Fibroblast of the aortic adventitia (primary cell): Measurements from ENCODE around the gene CSMD2. TPM values are rescaled to one million over a fixed set of nuclear protein-coding genes. Genes with fewer than 3 reads are reported as not detected.

Experiments
- DNase-seq: peaks from one replicate; pipeline ENCODE4 v3.0.0-alpha.2; 2010; ENCODE audit warnings: low read depth
- H3K4me3 ChIP-seq: 2 replicates; pipeline ENCODE4 v1.5.1; 2011; ENCODE audit warnings: low read depth, mild to moderate bottlenecking, control low read depth, low read length, moderate library complexity
- total RNA-seq: library from RNA; depleted of rRNA; stranded (reverse); fragments of >200 nt; gene quantifications from 2 replicates; pipeline ENCODE4 v1.2.3, GENCODE V29; 2012; ENCODE audit warnings: low replicate concordance
- TF ChIP-seq, protein P1 (sequence below): IDR thresholded peaks from 2 replicates; pipeline ENCODE4 v1.5.1; 2011; ENCODE audit warnings: mild to moderate bottlenecking, low read length, control low read depth, inconsistent platforms; ENCODE audit not compliant: insufficient read depth

Gene CSMD2
- total RNA-seq, 1 donor, result 6.6 TPM

DNA sequence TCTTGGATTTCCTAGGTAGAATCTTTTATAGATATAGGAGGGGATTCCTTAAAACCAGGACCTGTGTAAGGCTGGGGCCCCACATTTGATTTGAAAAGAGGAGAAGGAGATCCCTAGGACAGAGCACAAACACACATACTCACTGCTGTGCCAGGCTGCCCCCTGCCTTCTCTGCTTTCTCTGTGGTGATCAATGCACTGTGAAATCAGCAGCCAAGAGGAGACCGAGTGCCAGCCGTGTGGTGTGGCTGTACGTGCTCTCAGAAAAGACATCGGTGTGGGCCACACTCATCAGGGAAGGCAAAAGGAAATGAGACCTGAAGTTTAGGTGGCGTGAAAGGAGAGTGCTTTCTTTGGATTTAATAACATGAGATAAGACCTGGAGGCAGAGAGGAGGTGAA lies 498.4 kb downstream of the CSMD2 start:
- TF ChIP-seq, protein P1, sequence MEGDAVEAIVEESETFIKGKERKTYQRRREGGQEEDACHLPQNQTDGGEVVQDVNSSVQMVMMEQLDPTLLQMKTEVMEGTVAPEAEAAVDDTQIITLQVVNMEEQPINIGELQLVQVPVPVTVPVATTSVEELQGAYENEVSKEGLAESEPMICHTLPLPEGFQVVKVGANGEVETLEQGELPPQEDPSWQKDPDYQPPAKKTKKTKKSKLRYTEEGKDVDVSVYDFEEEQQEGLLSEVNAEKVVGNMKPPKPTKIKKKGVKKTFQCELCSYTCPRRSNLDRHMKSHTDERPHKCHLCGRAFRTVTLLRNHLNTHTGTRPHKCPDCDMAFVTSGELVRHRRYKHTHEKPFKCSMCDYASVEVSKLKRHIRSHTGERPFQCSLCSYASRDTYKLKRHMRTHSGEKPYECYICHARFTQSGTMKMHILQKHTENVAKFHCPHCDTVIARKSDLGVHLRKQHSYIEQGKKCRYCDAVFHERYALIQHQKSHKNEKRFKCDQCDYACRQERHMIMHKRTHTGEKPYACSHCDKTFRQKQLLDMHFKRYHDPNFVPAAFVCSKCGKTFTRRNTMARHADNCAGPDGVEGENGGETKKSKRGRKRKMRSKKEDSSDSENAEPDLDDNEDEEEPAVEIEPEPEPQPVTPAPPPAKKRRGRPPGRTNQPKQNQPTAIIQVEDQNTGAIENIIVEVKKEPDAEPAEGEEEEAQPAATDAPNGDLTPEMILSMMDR, result no peak
- DNase-seq, result no peak
- H3K4me3 ChIP-seq, result no peak overlapping the region

DNA sequence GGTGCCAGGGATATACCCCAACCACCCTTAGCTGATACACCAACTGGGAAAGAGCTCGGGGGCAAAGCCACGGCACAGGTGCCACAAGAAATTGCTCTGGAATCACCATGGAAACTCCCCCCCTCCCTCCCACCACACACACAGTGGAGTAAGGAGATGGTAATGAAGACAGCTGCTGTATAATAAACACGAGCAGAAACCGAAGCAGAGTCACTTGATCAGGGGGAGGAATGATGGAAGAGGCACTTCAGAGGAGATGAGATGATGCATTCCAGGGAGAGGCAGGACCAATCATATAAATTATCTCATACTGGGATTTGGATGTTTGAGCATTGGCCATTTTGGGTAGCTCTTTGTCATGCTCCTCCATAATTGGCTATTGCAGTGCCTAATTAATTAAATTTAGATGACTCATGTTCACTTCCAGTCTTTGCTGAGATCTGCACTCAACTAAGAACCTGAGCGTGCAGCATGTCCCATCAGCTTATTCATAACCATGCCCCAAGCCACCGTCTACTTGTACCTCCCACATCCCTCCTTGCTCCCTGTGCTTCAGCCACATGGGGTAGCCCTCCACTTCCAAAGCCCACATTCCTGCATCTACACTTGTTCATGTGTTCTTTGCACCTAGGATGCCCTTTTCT lies 503.1 kb downstream of the CSMD2 start:
- TF ChIP-seq, protein P1, result no peak
- DNase-seq, result no peak
- no peak overlapping the region for H3K4me3 ChIP-seq

DNA sequence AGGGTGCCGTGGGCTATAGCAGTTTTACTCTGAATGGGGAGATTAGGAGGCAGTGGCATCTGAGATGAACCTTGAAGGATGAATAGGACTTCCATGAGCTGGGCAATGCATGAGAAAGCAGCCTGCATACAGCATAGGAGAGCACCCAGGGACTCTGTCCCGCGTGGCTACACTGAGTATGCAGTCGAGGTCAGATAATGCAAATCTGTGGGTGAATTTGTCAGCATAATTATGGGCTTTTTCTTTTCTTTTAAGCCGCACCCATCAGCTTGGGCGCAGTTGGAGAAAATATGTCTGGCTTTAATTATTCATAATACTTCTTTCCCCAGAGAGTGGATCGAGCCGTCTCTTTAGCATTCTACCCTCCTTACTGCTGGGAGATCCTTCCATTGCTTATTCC lies 504.1 kb downstream of the CSMD2 start:
- no peak overlapping the region for H3K4me3 ChIP-seq
- DNase-seq, result no peak
- TF ChIP-seq, protein P1, result no peak

DNA sequence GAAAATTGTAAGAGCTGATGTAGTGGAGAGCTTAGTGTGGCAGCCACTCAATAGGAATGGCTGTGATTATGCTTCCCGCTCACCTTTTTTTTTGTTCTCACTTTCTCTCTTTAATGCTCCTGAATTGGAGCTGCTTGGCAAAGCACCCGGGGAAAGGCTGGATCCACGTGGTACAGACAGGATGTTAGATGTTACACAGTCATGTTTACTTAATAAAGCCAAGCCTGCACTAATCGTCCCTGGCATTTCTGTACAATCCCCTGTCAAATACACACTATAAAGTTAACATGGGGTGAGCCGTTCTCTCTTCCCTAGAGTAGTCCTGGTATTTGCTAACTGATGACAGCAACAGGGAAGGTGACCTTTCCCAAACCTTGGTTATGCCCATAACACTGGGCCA lies 504.8 kb downstream of the CSMD2 start:
- H3K4me3 ChIP-seq, result no peak overlapping the region
- TF ChIP-seq, protein P1, result no peak
- DNase-seq, result peak; percentile 27

DNA sequence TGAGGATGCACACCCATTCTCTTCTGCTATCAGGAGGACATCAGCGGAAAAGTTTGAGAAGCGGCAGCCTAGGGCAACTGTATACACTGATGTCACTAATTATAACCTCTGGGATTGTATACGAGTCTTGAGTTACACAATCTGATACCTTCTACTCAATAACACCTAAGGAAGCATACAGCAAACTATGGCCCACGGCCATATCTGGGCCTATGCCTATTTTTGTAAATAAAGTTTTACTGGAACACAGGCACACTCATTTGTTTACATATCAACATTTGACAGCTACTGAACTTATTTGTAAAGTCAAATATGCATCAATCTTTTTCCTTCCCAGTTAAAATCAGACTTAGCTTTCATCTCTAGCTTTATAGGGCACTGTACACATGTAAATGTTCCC lies 505.4 kb downstream of the CSMD2 start:
- no peak overlapping the region for H3K4me3 ChIP-seq
- TF ChIP-seq, protein P1, result no peak
- DNase-seq, result no peak

DNA sequence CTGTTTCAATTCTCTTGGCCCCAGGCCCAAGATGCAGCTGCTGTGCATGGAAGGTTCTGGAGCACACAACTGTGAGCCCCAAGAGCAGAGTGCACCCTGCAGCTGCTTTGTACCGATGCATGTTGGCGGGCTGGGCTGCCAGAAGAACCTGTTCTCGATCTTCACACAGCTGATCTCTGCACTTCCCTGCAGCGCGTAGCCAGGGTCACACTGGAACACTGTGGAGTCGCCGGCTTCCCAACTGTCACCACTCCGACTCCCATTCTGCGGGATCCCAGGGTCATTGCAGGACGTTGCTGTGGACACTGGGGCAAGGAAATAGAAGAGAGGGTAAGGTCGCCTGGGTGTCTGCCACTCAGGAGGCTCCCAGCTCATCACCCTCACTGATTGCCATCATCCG lies 507.2 kb downstream of the CSMD2 start:
- TF ChIP-seq, protein P1, result no peak
- DNase-seq, result no peak
- H3K4me3 ChIP-seq, result no peak overlapping the region

DNA sequence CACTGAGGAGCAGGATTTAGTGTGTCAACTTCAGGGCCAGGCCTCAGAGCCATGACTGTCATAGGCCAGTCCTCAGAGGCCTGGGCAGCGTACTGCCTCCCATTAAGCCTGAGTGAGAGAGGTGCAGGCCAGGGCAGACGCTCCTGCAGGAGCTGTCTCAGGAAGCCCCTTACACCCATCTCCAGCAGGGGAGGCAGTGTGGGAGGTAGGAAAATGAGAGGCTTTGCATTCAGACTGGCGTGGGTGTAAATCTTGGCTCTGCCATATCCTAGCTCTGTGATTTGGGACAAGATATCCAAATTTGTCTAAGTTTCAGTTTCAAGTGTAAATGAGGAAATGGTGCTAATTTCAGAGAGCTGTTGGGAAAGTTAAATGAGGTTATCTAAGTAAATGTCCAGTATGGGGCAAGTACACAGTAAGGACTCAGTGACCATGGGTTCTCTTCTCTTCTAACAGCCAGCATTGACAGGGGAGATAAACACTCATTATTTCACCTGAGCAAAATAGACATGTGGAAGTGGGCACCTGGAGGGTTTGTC lies 508.5 kb downstream of the CSMD2 start:
- DNase-seq, result no peak
- TF ChIP-seq, protein P1, result no peak
- H3K4me3 ChIP-seq, result no peak overlapping the region
